Endothelial cell of umbilical vein (primary cell): ENCODE measurements around the gene GTSE1.

Experiments used
- CTCF ChIP-seq, 2 donors: IDR thresholded peaks; 1 replicate in 1 of 2; 2 replicates in 1 of 2; pipeline ENCODE4 v1.5.1; 2011; ENCODE audit warnings: low read length in 2 of 2, mild to moderate bottlenecking in 2 of 2, moderate library complexity in 2 of 2, control low read depth in 1 of 2, inconsistent platforms in 1 of 2, low read depth in 1 of 2; ENCODE audit not compliant: insufficient read depth in 1 of 2; ENCODE audit errors: extremely low read depth in 1 of 2
- MAX ChIP-seq: IDR thresholded peaks from 2 replicates; pipeline ENCODE4 v1.6.1; 2011; ENCODE audit not compliant: insufficient read depth, insufficient read length
- POLR2A ChIP-seq: IDR thresholded peaks from 2 replicates; pipeline ENCODE4 v1.6.1; 2012; ENCODE audit warnings: low read depth, mild to moderate bottlenecking, control low read depth, low read length
- POLR2AphosphoS5 ChIP-seq: IDR thresholded peaks from 2 replicates; pipeline ENCODE4 v1.6.1; 2012; ENCODE audit warnings: low read depth, mild to moderate bottlenecking, control low read depth, low read length, moderate library complexity; ENCODE audit not compliant: insufficient read depth

GRCh38 chr22:46300491-46300890 is 3.8 kb downstream of the GTSE1 start:
- TF ChIP-seq CTCF (IDR thresholded peaks at IDR 0.05; ENCODE audit: extremely low read depth in 1 of 2, insufficient read depth in 1 of 2, low read depth in 1 of 2, low read length in 2 of 2) (no peak), POLR2AphosphoS5 (no peak), MAX (no peak), POLR2A (no peak)
